GM23338 (cell line): Measurements from ENCODE around the gene TOM1L2. TPM values are rescaled to one million over a fixed set of nuclear protein-coding genes. Genes with fewer than 3 reads are reported as not detected.

ENCODE experiments used
- ATAC-seq: fragments of 200-7000 bp; cut with Tn5 transposase; 3 replicates; pipeline ENCODE4 v1.9.1; 2020
- DNase-seq: peaks from one replicate; pipeline ENCODE4 v3.0.0-alpha.2; 2015; ENCODE audit warnings: low spot score
- H2AFZ ChIP-seq: fragments of 200-600 bp; sonication (generic); 2 replicates; pipeline ENCODE4 v1.8.0; 2016; ENCODE audit warnings: antibody characterized with exemption, mild to moderate bottlenecking, moderate library complexity
- H3F3A ChIP-seq: fragments of 200-600 bp; sonication (generic); replicated peaks from 2 replicates; pipeline ENCODE4 v1.8.0; 2017; ENCODE audit warnings: antibody characterized with exemption, mixed run types, low read depth
- H3K27ac ChIP-seq: fragments of 200-600 bp; sonication (generic); 2 replicates; pipeline ENCODE4 v1.6.1; 2016; ENCODE audit warnings: low read depth
- H3K27me3 ChIP-seq: fragments of 200-600 bp; sonication (generic); 2 replicates; pipeline ENCODE4 v1.8.0; 2016; ENCODE audit warnings: mild to moderate bottlenecking, mixed run types, moderate library complexity; ENCODE audit not compliant: insufficient read depth
- H3K36me3 ChIP-seq: fragments of 200-600 bp; sonication (generic); 2 replicates; pipeline ENCODE4 v1.8.0; 2016; ENCODE audit warnings: mild to moderate bottlenecking; ENCODE audit not compliant: insufficient read depth
- H3K4me1 ChIP-seq: fragments of 200-600 bp; sonication (generic); 2 replicates; pipeline ENCODE4 v1.8.0; 2016; ENCODE audit warnings: mild to moderate bottlenecking, moderate library complexity; ENCODE audit not compliant: insufficient read depth
- H3K4me2 ChIP-seq: fragments of 200-600 bp; sonication (generic); 2 replicates; pipeline ENCODE4 v1.7.1; 2017; ENCODE audit warnings: mixed run types
- H3K4me3 ChIP-seq: fragments of 200-600 bp; sonication (generic); 2 replicates; pipeline ENCODE4 v1.6.1; 2016; ENCODE audit warnings: mixed run types
- H3K79me2 ChIP-seq: fragments of 200-600 bp; sonication (generic); replicated peaks from 2 replicates; pipeline ENCODE4 v1.8.0; 2017; ENCODE audit warnings: mild to moderate bottlenecking; ENCODE audit not compliant: insufficient read depth
- H3K9me2 ChIP-seq: fragments of 200-600 bp; sonication (generic); 2 replicates; pipeline ENCODE4 v1.8.0; 2017; ENCODE audit not compliant: insufficient read depth
- H4K20me1 ChIP-seq: fragments of 200-600 bp; sonication (generic); replicated peaks from 2 replicates; pipeline ENCODE4 v1.8.0; 2017; ENCODE audit warnings: mild to moderate bottlenecking; ENCODE audit not compliant: insufficient read depth
- H3K27ac Mint-ChIP-seq: 2 replicates; pipeline ENCODE4 v1.8.0; 2020; ENCODE audit warnings: inconsistent platforms, mild to moderate bottlenecking, moderate library complexity, mixed read lengths
- H3K27me3 Mint-ChIP-seq: 3 replicates; pipeline ENCODE4 v1.8.0; 2022; ENCODE audit warnings: low read depth, mild to moderate bottlenecking, moderate library complexity, mixed read lengths, inconsistent platforms; ENCODE audit not compliant: insufficient read depth, poor library complexity
- H3K36me3 Mint-ChIP-seq: 3 replicates; pipeline ENCODE4 v1.8.0; 2021; ENCODE audit warnings: low read depth, mild to moderate bottlenecking, inconsistent platforms, moderate library complexity, mixed read lengths
- H3K4me1 Mint-ChIP-seq: 3 replicates; pipeline ENCODE4 v1.8.0; 2020; ENCODE audit warnings: mild to moderate bottlenecking, inconsistent platforms, mixed read lengths
- H3K4me3 Mint-ChIP-seq: 3 replicates; pipeline ENCODE4 v1.8.0; 2021; ENCODE audit warnings: moderate library complexity, mild to moderate bottlenecking, inconsistent platforms, mixed read lengths
- H3K9me3 Mint-ChIP-seq: 3 replicates; pipeline ENCODE4 v1.8.0; 2020; ENCODE audit warnings: moderate library complexity, mild to moderate bottlenecking, inconsistent platforms, mixed read lengths
- EZH2 ChIP-seq: fragments of 200-600 bp; sonication (generic); IDR thresholded peaks from one replicate; pipeline ENCODE4 v1.8.0; 2017; ENCODE audit warnings: antibody characterized with exemption, mild to moderate bottlenecking, low read depth; ENCODE audit not compliant: unreplicated experiment
- NANOG ChIP-seq: IDR thresholded peaks from 2 replicates; pipeline ENCODE4 v1.6.1; 2016; ENCODE audit warnings: antibody characterized with exemption, borderline replicate concordance
- ZNF462 ChIP-seq: fragments of 250-450 bp; sonication (Bioruptor Pico); IDR thresholded peaks from 2 replicates; pipeline ENCODE4 v1.5.0; 2020; ENCODE audit warnings: mild to moderate bottlenecking, moderate library complexity
- polyA plus RNA-seq: library from polyadenylated mRNA; unstranded; fragments of >200 nt; fragmentation: Nextera tagmentation; extraction: Ambion mirVana; gene quantifications from 2 replicates; pipeline ENCODE4 v1.2.1, GENCODE V29; 2016
- total RNA-seq: library from RNA; depleted of rRNA; stranded (reverse); fragments of >200 nt; shearing (Covaris generic); gene quantifications from 2 replicates; pipeline ENCODE4 v1.2.3, GENCODE V29; 2014

TOM1L2 gene
- total and polyA plus RNA-seq, 2 experiments from 2014 or later, result 3.3 TPM

- TF ChIP-seq ZNF462 (CRISPR knock-in tag), result no peak
- TF ChIP-seq EZH2, result no peak
These were observed 176.0 kb downstream of the TOM1L2 start (continued) for GRCh38 chr17:17795946-17796786.

- Mint-ChIP-seq H3K9me3 (no peaks in the 10 kb centered on the region; the same call in 2 of the 3 replicates), H3K4me1 (peaks cover 38% of the 10 kb centered on the region), H3K27me3 (peaks cover 27% of the 10 kb centered on the region), H3K36me3 (no peaks in the 10 kb centered on the region), H3K4me3 (no peak overlapping the region), H3K27ac (no peak overlapping the region)
- no peaks in the 10 kb centered on the region for H3F3A ChIP-seq
- H3K79me2 ChIP-seq, result no peaks in the 10 kb centered on the region
- H3K36me3 ChIP-seq, result no peaks in the 10 kb centered on the region
- H4K20me1 ChIP-seq, result no peaks in the 10 kb centered on the region
- TF ChIP-seq EZH2 (no peak), NANOG (no peak)
- H3K4me3 ChIP-seq, result no peak overlapping the region
- peaks cover 18% of the 10 kb centered on the region; the same call in 1 of the 2 replicates for H3K27me3 ChIP-seq
- DNase-seq, result no peak
- H2AFZ ChIP-seq, result no peak overlapping the region
- H3K9me2 ChIP-seq, result no peaks in the 10 kb centered on the region
- no peak for ATAC-seq
- H3K4me2 ChIP-seq, result no peak overlapping the region
- H3K4me1 ChIP-seq, result peaks cover 14% of the 10 kb centered on the region; the same call in 1 of the 2 replicates
- no peak overlapping the region for H3K27ac ChIP-seq
These were observed 176.9 kb downstream of the TOM1L2 start for GRCh38 chr17:17795296-17795695.
